ENCODE data around the gene CPVL.

Gene CPVL

GRCh38 chr7:29192323-29192722 is 46.0 kb upstream of the CPVL start:
- H3K27ac Mint-ChIP-seq: no peak overlapping the region
- H3K9me3 Mint-ChIP-seq: no peaks in the 10 kb centered on the region
- no peak for TF ChIP-seq CTCF (IDR thresholded peaks at IDR 0.05; ENCODE audit: unreplicated experiment in 3 of 3)
- H3K27me3 Mint-ChIP-seq (ENCODE audit: low read depth): peaks cover 79% of the 10 kb centered on the region
- peak overlapping the region; percentile 13 to 54 (median 43) for H3K4me3 Mint-ChIP-seq
- peaks cover 5% of the 10 kb centered on the region for H3K4me1 Mint-ChIP-seq
- H3K36me3 Mint-ChIP-seq (ENCODE audit: low read depth): no peaks in the 10 kb centered on the region

- peaks cover 61% of the 10 kb centered on the region for H3K27me3 Mint-ChIP-seq (ENCODE audit: low read depth)
- no peaks in the 10 kb centered on the region for H3K9me3 Mint-ChIP-seq
- no peak overlapping the region for H3K27ac Mint-ChIP-seq
- no peak for TF ChIP-seq CTCF (IDR thresholded peaks at IDR 0.05; ENCODE audit: unreplicated experiment in 3 of 3)
- H3K4me3 Mint-ChIP-seq: peak overlapping the region in 1 of 3 experiments; percentile 60
- H3K4me1 Mint-ChIP-seq: peaks cover 4% of the 10 kb centered on the region
- H3K36me3 Mint-ChIP-seq (ENCODE audit: low read depth): no peaks in the 10 kb centered on the region
These were observed 44.2 kb upstream of the CPVL start for GRCh38 chr7:29190349-29191045.

- peak overlapping the region in 1 of 3 experiments; percentile 37 for H3K27ac Mint-ChIP-seq
- peak; percentile 80 to 86 (median 82) for TF ChIP-seq CTCF (IDR thresholded peaks at IDR 0.05; ENCODE audit: unreplicated experiment in 3 of 3)
- H3K9me3 Mint-ChIP-seq: no peaks in the 10 kb centered on the region
- H3K4me1 Mint-ChIP-seq: no peaks in the 10 kb centered on the region
- peaks cover 55% of the 10 kb centered on the region for H3K27me3 Mint-ChIP-seq (ENCODE audit: low read depth)
- H3K36me3 Mint-ChIP-seq (ENCODE audit: low read depth): no peaks in the 10 kb centered on the region
- H3K4me3 Mint-ChIP-seq: peak overlapping the region; percentile 23 to 60 (median 33)
These were observed 43.4 kb upstream of the CPVL start for GRCh38 chr7:29189743-29190201.

GRCh38 chr7:29185613-29186012 is 39.3 kb upstream of the CPVL start:
- TF ChIP-seq CTCF (IDR thresholded peaks at IDR 0.05; ENCODE audit: unreplicated experiment in 3 of 3): no peak
- Mint-ChIP-seq H3K27ac (no peak overlapping the region), H3K27me3 (ENCODE audit: low read depth) (peaks cover 16% of the 10 kb centered on the region), H3K9me3 (no peaks in the 10 kb centered on the region), H3K4me1 (no peaks in the 10 kb centered on the region), H3K4me3 (no peak overlapping the region), H3K36me3 (ENCODE audit: low read depth) (no peaks in the 10 kb centered on the region)

- TF ChIP-seq CTCF (IDR thresholded peaks at IDR 0.05; ENCODE audit: unreplicated experiment in 3 of 3): no peak
- no peaks in the 10 kb centered on the region for H3K36me3 Mint-ChIP-seq (ENCODE audit: low read depth)
- H3K27me3 Mint-ChIP-seq (ENCODE audit: low read depth): peaks cover 8% of the 10 kb centered on the region
- H3K27ac Mint-ChIP-seq: no peak overlapping the region
- H3K4me1 Mint-ChIP-seq: no peaks in the 10 kb centered on the region
- no peak overlapping the region for H3K4me3 Mint-ChIP-seq
- no peaks in the 10 kb centered on the region for H3K9me3 Mint-ChIP-seq
These were observed 38.3 kb upstream of the CPVL start for GRCh38 chr7:29184599-29184998.

- H3K4me3 Mint-ChIP-seq: no peak overlapping the region
- no peak for TF ChIP-seq CTCF (IDR thresholded peaks at IDR 0.05; ENCODE audit: unreplicated experiment in 3 of 3)
- H3K27ac Mint-ChIP-seq: no peak overlapping the region
- H3K9me3 Mint-ChIP-seq: no peaks in the 10 kb centered on the region
- H3K27me3 Mint-ChIP-seq (ENCODE audit: low read depth): no peaks in the 10 kb centered on the region
- no peaks in the 10 kb centered on the region for H3K4me1 Mint-ChIP-seq
- no peaks in the 10 kb centered on the region for H3K36me3 Mint-ChIP-seq (ENCODE audit: low read depth)
These were observed 32.8 kb upstream of the CPVL start for GRCh38 chr7:29179115-29179514.

Measured in nephron (organoid).